GM23248 (cell line): Measurements from ENCODE around the gene WDR19.

Source experiments
- EZH2 ChIP-seq: fragments of 200-600 bp; sonication (generic); IDR thresholded peaks from 2 replicates; pipeline ENCODE4 v1.6.1; 2018; ENCODE audit warnings: antibody characterized with exemption, mild to moderate bottlenecking; ENCODE audit not compliant: insufficient read depth, poor library complexity, severe bottlenecking
- EZH2phosphoT487 ChIP-seq: fragments of 200-600 bp; sonication (generic); IDR thresholded peaks from 2 replicates; pipeline ENCODE4 v1.6.1; 2018; ENCODE audit warnings: antibody characterized with exemption, moderate library complexity, mild to moderate bottlenecking, low read depth; ENCODE audit not compliant: insufficient read depth

DNA sequence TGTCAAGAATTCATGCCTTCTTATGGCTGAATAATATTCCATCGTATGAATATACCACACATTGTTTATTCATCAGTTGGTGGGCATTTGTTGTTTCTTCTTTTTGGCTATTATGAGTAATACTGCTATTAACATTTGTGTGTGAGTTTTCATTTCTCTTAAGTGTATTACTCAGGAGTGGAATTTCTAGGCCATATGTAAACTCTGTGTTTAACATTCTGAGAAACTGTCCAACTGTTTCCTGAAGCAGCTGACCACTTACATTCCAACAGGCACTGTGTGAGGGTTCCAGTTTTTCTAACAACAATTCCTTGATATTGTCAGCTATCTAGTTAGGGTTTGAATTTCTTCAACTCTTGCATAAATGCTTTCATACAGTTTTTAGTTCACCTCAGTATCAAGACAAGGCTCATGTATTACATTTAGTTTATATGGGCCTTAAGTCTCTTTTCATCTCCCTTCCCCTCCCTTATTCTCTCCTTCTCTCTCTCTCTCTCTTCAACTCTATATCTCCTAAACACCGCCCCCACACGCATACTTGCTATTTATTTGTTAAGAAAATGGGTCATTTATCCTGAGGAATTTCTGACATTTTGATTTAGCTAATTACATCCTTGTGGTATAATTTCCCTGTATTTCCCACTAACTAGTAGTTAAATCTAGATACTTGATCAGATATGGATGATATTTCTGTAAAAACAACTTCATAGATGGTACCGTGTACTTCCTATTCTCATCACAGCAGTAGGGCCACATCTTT, 77.4 kb downstream of the WDR19 start:
- TF ChIP-seq EZH2 (no peak), EZH2phosphoT487 (no peak)
